ENCODE data around the gene E2F3.

- TF ChIP-seq CTCF (IDR thresholded peaks at IDR 0.05; ENCODE audit: borderline replicate concordance, extremely low read depth, low read length, poor library complexity, severe bottlenecking) (no peak), EZH2 (IDR thresholded peaks at IDR 0.05; ENCODE audit: borderline replicate concordance, low read depth, low read length, severe bottlenecking) (no peak)
Measured at GRCh38 chr6:20393297-20393696, 8.4 kb upstream of the E2F3 start.

All from DND-41 (cell line).